A549 (cell line): ENCODE data around the gene ZNF385B.

Experiments used
- CTCF ChIP-seq: fragments of >200 bp; sonication (Bioruptor Twin); formaldehyde crosslinking; IDR thresholded peaks from 3 replicates; pipeline ENCODE4 v1.5.1; 2016
- E2F6 ChIP-seq: IDR thresholded peaks from 2 replicates; pipeline ENCODE4 v1.6.1; 2012; ENCODE audit warnings: low read depth, borderline replicate concordance
- ELK1 ChIP-seq: fragments of 150-350 bp; IDR thresholded peaks from 2 replicates; pipeline ENCODE4 v1.6.1; 2014; ENCODE audit warnings: low read depth, mild to moderate bottlenecking, low read length
- HES2 ChIP-seq: fragments of >200 bp; sonication (Bioruptor Twin); formaldehyde crosslinking; IDR thresholded peaks from 2 replicates; pipeline ENCODE4 v1.6.1; 2016
- MAFK ChIP-seq: fragments of 450-650 bp; IDR thresholded peaks from 2 replicates; pipeline ENCODE4 v1.6.1; 2014; ENCODE audit not compliant: partially characterized antibody
- MAX ChIP-seq: IDR thresholded peaks from 2 replicates; pipeline ENCODE4 v1.6.1; 2012
- POLR2A ChIP-seq: IDR thresholded peaks from 2 replicates; pipeline ENCODE4 v1.6.1; 2012; ENCODE audit warnings: mild to moderate bottlenecking, low read length
- RCOR1 ChIP-seq: fragments of 150-350 bp; IDR thresholded peaks from 2 replicates; pipeline ENCODE4 v1.6.1; 2014; ENCODE audit warnings: antibody characterized with exemption, low read length, low read depth
- REST ChIP-seq: fragments of 200-600 bp; sonication (generic); IDR thresholded peaks from 2 replicates; pipeline ENCODE4 v1.6.1; 2016; ENCODE audit warnings: antibody characterized with exemption, mild to moderate bottlenecking, moderate library complexity
- USF2 ChIP-seq: fragments of 450-650 bp; IDR thresholded peaks from 2 replicates; pipeline ENCODE4 v1.6.1; 2014; ENCODE audit warnings: antibody characterized with exemption

- no peak for TF ChIP-seq MAX
- no peak for TF ChIP-seq POLR2A
- TF ChIP-seq E2F6, result no peak
- TF ChIP-seq USF2, result no peak
- no peak for TF ChIP-seq RCOR1
- no peak for TF ChIP-seq CTCF
- no peak for TF ChIP-seq HES2
- TF ChIP-seq ELK1, result no peak
- no peak for TF ChIP-seq REST
- TF ChIP-seq MAFK, result no peak
Observed at GRCh38 chr2:179692043-179692442, 169.4 kb downstream of the ZNF385B start.
